NCI-H187 treated with DMSO at 0.1 percent for 48 hours (cell line): Measurements from ENCODE around the gene FMNL2.

ENCODE experiments used
- DNase-seq: peaks from one replicate; lab custom pipeline; 2025; lab: John Stamatoyannopoulos, UW

Gene FMNL2

DNA sequence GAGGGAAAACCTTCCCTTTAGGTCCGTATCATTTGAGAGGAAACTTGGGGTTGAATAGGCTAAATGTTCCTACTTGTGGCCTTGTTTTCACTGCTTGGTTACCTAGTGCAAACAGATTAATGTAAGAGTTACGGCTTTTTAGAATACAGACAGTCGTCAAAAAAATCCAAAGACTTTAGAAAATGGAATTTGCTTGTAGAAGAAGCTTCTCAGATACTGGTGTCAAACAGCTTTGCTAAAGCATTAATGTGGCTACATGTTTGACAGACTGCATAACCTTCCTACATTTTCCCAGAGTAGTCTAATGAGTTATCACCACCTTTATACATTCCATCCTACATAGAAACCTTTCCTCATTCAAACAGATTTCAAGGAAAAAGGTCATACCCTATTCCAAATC is 114.6 kb downstream of the FMNL2 start:
- DNase-seq, result no peak

DNA sequence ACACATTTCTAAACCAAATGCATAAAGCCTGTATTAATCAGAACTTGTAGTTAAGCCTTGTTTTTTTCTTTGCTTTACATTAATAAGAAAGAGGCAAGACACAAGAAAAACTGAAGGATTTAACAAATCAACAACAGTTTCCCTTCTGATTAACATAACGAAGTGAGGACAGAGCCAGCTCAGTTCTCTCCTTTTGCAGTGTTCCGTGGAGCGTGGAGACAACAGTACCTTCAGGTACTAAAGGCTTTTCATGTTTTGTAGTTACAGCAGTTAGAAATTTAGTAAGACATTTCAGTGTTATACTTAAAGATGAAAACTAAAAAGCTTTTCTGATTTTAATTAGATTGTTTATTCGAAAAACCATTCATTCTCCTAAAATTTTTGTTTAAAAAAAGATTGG is 115.2 kb downstream of the FMNL2 start:
- DNase-seq, result no peak

DNA sequence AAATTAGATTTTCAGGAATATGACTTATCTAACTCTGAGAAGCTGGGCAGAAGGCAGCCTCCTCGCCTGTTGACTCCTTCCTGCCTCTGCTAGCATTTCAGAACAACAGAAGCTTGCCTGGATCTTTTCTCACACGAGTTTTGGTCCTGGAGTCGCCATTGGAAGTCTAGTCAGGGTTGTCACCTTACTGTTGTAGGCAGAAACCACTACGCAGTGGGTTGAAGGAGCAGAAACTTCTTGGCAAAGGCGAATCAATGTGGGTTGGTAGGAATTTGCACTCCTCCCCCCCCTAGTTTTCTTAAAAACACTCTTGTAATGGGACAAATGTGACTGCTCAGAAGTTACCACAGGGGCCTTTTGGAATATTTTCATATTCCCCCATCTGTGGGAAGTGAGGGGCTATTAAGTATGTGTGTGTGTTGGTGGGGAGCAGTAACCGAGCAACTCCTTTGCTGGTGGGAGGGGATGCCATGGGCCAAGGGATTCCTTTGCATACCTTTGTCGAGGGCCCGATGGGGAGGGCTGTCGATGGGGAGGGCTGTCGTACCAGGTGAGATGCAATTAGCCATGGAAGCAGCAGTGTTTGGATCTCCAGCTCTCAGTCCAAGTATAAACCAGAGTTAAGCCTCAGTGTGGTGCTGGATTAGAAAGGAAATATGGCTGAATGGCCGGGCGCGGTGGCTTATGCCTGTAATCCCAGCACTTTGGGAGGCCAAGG is 117.4 kb downstream of the FMNL2 start:
- no peak for DNase-seq

DNA sequence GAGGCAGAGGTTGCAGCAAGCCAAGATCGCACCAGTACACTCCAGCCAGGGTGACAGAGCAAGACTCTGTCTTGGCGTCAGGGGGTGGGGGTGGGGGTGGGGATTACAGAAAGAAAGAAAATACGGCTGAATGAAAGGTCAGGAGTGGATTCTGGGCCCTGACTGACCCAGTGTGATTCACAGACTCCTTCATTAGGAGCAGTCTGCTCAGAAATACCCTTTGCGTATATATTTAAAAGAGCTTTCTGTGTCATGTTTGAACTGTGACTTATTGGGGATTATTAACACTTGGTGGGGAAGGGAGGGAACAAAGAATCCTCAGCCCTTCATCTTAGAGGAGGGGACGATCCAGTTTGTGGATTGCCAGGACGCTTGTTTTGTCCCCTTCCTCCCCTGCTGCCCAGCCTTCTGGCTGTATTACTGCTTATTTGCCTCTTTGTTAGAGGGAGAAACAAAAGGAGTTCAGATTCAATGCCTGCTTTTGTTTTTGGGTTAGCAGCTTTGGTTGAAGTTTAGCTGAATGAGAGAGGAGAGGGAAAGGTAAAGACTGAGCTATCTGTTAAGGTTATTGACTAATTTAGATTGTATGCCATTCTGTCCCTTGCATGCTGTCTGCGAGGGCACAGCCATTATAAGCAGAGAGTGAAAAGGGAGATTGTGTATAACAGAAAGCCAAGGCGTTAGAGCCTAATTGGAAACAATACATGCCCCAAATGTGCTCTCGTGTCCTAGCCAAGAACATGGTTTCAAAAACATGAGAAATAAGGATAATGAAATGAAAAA is 118.3 kb downstream of the FMNL2 start:
- no peak for DNase-seq

DNA sequence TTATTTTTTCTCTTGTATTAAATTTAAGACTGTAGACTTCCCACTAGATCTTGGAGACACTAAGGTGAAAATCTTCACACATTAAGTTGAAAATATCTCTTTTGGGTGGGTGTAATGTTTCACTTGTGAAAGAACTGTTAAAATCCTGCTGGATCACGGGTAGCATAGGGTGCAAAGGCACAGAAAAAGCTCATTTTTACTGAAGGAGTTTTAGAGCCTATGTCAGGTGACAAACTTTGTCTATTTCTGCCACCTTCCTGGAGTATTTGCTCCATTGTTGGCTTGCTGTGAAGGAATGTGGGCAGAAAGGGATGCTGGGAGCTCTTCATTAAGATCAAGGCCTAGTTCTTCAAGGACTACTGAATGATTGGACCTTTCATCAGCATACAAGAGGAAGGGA is 119.4 kb downstream of the FMNL2 start:
- DNase-seq, result no peak

DNA sequence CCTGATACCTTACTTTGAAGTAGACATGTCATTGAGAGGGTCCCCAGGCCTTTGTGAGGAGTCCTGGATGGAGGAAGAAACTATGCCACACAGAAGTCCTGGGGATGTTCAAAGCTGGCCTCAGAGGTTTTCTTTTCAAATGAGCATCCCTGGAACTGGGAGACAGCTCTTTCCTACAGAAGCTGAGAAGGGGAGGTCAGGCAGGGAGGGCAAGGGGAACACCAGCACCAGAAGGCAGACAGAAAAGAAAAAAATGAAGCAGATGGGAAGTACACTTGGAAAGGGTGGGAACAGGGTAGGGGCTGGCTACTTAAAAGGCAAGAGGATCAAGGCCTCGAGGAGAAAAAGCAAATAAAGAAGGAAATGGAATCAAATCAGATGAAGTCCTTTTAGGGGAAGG is 120.0 kb downstream of the FMNL2 start:
- DNase-seq, result no peak

DNA sequence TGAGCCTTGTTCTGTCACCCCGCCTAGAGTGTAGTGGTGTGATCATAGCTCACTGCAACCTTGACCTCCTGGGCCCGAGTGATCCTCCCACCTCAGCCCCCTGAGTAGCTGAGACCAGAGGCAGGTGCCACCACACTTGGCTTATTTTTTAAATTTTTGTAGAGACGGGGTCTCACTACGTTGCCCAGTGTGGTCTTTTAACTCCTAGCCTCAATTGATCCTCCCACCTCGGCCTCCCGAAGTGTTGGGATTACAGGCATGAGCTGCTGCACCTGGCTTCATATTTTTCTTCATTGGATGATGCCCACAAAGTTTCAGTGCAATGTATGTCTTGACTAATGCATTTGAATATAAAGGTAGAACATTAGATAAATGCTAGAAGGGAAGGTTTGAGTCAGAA is 120.8 kb downstream of the FMNL2 start:
- no peak for DNase-seq

DNA sequence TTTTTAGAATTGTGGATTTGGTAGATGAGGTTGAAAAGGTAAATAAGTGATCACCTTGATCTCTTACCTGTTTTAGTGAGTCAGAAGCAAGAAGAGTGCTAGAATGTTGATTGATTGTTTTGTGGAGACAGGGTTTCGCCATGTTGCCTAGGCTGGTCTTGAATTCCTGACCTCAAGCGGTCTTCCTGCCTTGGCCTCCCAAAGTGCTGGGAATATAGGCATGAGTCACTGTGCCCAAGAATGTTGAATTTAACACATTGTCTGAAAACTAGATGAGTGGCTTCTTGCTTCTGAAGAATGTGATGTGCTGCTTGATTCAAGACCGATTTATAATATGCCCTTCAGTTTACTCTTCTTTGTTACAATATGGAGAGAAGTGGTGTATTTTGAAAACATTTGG is 121.3 kb downstream of the FMNL2 start:
- DNase-seq, result no peak

DNA sequence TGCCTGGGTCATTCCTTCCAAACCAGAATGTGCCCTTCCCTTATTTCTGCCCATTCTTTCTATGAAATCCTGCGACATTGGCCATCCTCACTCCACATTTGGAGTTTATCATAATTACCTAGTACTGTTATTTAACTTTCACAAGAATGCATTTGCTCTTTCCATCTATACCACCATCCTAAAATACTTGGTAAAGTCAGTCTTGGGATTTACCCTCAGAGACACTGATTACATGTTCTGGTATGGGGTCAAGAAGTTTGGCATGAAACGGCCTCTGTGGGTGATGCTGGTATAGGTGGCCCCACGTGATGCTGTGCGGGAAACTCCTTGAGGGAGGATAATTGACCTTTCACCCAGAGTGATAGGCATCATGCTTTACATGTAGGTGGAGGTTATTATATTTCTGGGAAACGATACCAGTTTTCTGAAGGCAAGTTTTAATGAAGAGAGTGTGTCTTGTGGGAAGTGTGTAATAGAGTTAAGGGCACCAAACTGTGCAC is 123.5 kb downstream of the FMNL2 start:
- DNase-seq, result no peak

DNA sequence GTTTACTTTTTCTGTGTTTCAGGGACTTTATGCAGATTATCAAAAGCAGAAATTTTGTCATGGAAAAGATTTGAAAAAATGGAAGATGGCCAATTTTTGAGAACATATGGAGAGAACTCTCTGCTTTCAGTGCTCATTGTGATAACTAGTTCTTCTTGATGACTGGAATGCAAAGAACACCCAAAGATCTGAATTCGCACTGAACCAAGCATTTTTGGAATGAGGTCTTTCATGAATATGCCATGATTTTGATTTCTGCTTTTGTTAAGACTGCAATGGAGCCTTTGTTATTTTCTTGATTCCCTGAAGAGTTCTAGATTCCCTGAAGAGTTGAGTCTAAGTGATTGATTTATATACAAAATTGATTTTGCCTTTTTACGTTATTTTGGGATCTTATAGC is 124.1 kb downstream of the FMNL2 start:
- DNase-seq, result no peak

DNA sequence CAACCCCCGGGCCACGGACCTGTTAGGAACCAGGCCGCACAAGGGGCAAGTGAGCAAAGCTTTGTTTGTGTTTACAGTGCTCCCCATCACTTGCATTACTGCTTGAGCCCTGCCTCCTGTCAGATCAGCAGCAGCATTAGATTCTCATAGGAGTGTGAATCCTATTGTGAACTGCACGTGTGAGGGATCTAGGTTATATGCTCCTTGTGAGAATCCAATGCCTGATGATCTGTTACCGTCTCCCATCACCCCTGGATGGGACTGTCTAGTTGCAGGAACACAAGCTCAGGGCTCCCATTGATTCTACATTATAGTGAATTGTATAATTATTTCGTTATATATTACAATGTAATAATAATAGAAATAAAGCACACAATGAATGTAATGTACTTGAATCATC is 125.6 kb downstream of the FMNL2 start:
- no peak for DNase-seq

DNA sequence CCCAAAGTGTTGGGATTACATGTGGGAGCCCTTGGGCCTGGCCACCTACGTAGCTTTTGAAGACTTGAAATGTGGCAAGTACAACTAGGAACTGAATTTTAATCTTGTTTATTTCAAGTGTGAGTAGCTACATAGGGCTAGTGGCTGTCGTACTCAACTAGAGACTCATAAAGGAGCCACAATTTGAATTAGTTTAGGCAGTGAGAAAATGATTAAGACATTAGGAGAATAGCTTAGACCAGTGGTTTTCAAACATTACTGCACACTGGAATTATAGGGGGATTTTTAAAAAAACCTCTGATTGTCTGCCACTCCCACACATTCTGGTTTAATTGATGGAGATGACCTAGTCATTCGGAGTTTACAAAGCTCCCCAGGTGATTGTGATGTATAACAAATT is 127.1 kb downstream of the FMNL2 start:
- no peak for DNase-seq

DNA sequence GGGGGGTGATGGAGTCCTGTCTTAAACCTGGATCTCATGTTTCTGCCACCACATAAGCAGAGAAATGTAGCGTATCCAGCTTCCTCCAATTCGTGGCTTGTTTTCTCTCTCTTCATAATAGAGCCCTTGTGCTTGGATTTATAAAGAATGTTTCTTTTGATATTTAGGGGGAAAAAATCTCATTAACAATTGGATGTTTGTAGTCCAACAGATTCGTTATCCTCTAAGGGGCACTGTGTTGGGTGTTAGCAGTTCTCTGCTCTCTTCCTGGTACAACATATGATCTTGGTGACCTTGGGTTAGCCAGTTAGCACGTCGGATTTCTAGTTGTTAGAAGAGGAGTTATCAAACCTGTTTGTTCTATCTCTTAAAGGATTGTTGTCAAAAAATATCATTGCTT is 127.8 kb downstream of the FMNL2 start:
- DNase-seq, result no peak

DNA sequence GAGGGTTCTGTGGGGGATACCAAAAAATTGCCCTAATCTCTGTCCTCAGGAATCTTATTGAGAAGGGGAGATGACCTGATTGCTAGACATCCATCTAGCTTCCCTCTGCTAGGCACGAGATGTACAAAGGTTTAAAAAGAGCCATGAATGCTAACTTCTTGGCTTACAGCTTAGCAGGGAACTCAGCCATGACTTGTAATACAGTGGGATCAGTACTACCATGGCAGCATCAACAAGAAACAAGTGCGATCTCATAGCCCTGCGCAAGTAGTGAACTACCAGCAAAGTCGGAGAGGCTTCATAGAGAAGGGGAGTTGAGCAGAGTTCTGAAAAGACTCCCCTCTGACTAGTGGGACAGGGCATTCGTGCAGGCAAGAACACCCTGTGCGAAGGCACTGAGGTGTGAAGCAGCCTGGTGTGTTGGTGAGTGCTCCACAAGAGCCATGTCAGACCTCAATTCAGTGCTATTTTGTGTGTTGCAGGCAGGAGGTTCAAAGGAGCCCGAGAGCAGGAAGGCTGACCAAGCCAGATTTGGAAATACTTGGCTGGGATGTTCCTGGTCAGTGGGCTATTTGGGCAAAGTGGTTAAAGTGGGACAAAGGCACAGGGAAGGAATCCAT is 130.0 kb downstream of the FMNL2 start:
- DNase-seq, result no peak

DNA sequence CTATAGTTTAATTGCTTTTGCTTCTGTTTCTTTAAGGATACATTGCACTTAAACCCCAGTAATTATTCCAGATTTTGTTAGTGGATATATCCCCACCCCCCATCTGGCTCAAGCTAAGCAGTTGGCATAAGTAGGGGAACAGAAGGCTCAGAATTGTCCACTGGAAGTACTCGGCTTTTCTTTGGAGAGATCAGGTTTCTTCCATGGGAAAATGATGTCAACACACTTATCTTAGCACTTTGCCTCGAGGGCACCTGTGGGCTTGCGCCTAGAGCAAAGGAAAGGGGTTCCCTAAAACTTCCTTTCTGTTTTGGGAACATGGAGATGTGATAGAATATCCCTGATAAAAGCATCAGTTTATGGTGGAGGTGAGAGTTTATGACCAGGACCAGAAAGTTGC is 130.6 kb downstream of the FMNL2 start:
- DNase-seq, result no peak

DNA sequence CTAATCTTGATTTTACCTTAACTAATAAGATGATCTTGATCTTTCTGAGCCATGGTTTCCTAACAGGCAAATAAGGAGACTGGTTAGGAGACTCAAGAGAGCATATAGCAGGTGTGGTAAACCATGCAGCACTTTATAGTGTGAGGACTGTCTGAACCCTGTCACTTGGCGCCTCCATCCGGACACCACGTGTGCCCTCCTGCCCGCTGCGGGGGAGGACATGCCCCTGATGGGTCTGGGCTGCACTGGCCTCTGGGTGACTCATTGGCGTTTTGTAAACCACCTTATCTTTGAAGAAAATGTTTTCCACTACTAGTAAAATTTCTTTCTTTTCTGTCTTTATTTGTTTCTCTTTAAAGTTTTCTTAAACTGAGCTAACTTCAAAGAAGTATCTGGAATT is 131.1 kb downstream of the FMNL2 start:
- no peak for DNase-seq

DNA sequence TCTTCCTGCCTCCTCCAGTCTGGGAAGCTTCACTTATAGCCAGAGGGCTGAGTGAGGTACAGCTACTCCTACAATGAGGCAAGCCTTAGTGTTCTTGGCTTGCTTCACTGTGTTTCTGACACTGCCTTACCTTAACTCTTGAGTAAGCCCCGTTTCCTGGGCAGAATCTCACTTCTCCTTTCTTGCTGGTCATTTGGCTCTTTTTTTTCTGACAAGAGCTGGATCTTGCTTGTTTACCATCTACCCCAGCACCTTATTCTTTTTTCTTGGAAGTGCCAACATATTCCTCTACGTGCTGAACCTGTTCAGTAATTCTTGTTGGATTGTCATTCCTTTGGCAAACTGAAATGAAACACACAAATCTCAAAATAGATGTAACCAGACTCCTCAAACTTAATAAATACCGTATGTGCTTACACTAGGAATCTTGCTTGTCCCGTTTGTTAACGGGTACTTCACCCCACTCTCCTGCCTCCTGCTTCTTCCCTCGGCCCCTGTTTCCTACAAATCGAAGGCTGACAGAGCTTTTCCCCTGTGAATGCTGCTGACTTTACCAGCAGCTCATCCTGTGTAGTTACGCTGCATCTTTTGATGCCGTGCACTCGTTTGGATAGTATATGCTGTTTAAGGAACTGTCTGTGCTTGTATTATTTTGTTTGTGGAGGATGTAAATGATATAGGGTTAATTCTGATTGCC is 132.2 kb downstream of the FMNL2 start:
- DNase-seq, result no peak

DNA sequence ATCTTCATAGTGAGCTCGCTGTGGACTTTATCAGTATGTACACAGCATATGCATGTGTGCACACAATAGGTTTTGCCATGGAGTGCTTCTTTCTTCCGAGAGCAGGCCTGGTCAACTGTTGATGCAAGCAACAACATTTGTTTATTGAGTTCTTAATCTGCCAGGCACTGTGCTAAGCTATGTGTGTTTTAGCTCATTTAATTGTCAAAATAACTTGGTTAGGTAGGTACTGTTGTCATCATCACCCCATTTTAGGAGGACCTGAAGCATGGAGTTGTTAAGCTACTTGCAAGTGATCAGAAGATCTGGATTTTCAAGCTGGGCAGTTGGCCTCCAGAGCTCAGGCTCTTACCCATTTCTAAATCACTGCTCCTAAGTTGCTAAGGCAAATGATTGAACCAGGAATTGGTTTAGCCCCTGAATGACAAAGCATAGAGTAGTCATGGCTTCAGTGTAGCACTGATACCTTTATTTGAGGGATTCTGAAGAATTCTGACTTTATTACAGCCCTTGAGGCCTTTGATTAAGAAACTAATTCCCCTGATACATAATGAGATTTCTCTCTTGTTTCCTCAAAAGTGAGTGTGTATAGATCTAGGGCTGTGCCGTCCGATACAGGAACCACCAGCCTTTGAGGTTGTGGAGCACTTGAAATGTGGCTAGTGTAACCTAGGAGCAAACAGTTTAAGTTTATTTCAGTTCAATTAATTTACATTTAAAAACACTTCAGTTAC is 132.9 kb downstream of the FMNL2 start:
- no peak for DNase-seq

DNA sequence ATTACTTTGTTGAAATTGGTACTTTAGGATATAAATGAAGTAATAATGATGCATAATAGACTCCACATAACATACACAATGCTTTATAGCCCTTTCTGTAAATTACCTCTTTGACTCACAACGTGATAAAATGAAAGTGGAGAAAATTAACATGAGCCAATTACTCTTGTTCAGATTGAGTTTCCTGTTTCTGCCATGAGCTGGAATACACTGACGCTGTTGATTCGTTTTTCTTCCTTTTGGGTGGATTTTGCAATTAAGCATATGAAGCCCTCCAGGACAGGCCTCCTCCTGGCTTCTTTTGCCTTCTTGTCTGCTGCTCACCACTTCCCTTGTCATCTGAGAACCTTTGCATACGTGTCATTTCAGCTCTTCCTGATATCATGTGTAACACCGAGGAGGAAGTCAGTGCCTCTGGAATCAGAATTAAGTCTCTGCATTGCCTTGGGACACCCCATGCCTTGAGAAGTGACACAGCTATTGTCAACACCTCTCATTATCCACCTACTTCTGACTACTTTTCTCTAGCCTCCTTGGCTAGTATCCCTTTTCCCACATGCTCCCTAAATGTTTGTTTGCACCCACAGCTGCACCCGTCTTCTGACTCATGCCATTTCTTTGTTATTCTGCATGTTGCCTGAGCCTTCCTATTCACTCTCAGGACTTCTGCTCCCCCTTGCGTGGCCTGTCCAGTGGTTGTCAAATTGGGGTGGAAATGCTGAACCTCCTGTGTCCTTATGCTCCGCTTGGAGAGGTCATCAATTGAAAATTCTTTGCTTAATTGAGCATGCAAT is 134.1 kb downstream of the FMNL2 start:
- no peak for DNase-seq

DNA sequence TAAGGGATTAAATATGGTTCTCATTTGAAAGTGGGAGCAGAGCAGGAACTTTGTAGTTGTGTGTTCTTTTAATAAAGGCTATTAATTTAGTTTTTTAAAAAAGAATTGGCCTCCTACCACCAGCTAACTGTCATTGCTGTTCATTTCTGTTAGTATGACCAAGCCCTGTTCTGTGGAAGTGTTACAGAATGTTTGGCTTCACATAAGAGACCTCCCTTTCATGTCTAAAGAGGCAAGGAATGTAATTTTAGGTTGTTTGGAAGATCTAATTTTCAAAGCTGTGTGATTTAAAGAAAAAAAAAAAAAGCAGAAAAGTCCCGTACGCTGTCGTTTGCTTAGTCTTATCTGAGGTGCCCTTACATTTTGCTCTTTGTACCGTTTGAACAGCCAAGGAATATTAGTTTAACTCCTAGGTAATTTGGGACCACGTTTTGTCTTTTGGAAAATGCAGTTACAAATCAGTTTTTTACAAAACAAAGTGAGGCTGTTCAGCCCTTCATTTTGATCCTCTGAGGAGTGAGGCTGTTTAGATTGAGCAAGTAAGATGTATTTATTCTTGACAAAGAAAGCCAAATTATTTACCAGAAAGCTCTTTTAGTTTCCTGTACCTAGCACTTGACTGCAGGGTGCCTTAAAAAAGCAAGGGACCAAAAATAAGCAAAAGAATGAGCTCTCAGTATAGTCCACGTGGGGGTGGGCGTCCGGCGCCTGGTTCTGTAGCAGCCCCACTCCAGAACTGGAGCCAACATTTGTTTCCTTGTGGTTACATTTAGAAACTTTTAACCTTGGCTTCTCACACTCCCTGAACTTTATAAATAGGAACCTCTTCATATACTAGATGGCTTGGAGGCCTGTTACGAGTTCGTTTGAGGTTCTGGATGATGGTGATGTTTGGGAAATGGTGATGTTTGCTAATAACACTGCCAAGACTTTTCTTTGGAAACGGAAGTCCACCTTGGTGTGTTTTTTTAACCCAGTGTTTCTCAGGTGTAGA is 136.2 kb downstream of the FMNL2 start:
- DNase-seq, result no peak
